Ishikawa (cell line): ENCODE measurements around the gene ENG.

Experiments
- FOXM1 ChIP-seq: IDR thresholded peaks from 2 replicates; pipeline ENCODE4 v1.6.1; 2012; ENCODE audit warnings: low read depth, borderline replicate concordance
- NFIC ChIP-seq: IDR thresholded peaks from 2 replicates; pipeline ENCODE4 v1.6.1; 2012
- RAD21 ChIP-seq: IDR thresholded peaks from 2 replicates; pipeline ENCODE4 v1.6.1; 2012; ENCODE audit warnings: low read depth
- TAF1 ChIP-seq: IDR thresholded peaks from 2 replicates; pipeline ENCODE4 v1.6.1; 2012; ENCODE audit warnings: low read depth, mild to moderate bottlenecking
- TCF12 ChIP-seq: IDR thresholded peaks from 2 replicates; pipeline ENCODE4 v1.6.1; 2012; ENCODE audit warnings: low read depth
- ZBTB7A ChIP-seq: IDR thresholded peaks from 2 replicates; pipeline ENCODE4 v1.6.1; 2012; ENCODE audit warnings: low read depth
- TF ChIP-seq, protein P1 (sequence below): IDR thresholded peaks from 2 replicates; pipeline ENCODE4 v1.6.1; 2012
- TF ChIP-seq, protein P2 (sequence below): IDR thresholded peaks from 2 replicates; pipeline ENCODE4 v1.6.1; 2012; ENCODE audit warnings: low read depth, mild to moderate bottlenecking
- TF ChIP-seq, protein P3 (sequence below): IDR thresholded peaks from 2 replicates; pipeline ENCODE4 v1.6.1; 2012

DNA sequence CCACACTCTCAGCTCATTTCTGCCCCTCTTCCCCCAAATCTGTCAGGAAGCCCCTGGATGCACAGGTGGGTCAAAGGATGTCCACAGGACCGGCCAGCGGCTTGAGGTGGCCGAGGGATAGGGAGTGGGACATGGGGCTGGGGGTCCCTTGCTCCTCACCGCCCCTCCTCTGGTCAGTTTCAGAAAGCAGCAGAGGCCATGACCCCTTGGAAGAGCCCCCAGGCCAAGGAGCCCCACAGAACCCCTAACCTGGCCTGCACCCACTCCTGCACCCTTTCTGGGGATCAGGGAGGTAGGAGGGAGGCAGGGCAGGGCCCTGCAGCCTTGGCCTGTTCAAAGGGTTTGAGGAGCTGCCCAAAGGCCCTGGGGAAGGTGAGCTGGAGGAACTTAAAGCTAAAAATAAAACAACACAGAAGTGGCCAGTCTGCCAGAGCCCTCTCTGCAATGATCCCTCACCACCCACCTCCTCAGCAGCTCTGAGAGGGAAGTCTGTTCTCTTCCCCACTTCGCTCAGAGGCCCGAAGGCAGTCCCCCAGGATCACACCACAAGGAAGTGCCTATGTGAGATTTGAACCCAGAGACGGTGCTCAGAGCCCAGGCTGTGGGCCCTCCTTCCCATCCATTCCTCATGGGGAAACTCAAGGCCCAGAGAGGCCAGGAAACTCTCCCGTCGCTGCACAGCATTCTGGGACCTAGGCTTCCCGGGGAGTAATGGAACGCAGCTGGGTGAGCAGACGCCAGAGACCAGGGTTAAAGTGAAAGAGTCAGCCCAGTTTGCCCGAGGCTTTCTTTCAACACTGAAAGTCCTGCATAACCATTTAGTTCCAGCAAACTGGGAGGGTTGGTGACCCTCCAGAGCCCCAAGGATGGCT lies 910 bp downstream of the ENG start:
- TF ChIP-seq NFIC: no peak
- TF ChIP-seq TCF12: no peak
- TF ChIP-seq, protein P1, sequence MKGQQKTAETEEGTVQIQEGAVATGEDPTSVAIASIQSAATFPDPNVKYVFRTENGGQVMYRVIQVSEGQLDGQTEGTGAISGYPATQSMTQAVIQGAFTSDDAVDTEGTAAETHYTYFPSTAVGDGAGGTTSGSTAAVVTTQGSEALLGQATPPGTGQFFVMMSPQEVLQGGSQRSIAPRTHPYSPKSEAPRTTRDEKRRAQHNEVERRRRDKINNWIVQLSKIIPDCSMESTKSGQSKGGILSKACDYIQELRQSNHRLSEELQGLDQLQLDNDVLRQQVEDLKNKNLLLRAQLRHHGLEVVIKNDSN: no peak
- no peak for TF ChIP-seq RAD21
- no peak for TF ChIP-seq ZBTB7A
- TF ChIP-seq, protein P2, sequence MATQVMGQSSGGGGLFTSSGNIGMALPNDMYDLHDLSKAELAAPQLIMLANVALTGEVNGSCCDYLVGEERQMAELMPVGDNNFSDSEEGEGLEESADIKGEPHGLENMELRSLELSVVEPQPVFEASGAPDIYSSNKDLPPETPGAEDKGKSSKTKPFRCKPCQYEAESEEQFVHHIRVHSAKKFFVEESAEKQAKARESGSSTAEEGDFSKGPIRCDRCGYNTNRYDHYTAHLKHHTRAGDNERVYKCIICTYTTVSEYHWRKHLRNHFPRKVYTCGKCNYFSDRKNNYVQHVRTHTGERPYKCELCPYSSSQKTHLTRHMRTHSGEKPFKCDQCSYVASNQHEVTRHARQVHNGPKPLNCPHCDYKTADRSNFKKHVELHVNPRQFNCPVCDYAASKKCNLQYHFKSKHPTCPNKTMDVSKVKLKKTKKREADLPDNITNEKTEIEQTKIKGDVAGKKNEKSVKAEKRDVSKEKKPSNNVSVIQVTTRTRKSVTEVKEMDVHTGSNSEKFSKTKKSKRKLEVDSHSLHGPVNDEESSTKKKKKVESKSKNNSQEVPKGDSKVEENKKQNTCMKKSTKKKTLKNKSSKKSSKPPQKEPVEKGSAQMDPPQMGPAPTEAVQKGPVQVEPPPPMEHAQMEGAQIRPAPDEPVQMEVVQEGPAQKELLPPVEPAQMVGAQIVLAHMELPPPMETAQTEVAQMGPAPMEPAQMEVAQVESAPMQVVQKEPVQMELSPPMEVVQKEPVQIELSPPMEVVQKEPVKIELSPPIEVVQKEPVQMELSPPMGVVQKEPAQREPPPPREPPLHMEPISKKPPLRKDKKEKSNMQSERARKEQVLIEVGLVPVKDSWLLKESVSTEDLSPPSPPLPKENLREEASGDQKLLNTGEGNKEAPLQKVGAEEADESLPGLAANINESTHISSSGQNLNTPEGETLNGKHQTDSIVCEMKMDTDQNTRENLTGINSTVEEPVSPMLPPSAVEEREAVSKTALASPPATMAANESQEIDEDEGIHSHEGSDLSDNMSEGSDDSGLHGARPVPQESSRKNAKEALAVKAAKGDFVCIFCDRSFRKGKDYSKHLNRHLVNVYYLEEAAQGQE: no peak
- TF ChIP-seq, protein P3, sequence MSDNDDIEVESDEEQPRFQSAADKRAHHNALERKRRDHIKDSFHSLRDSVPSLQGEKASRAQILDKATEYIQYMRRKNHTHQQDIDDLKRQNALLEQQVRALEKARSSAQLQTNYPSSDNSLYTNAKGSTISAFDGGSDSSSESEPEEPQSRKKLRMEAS: no peak
- no peak for TF ChIP-seq FOXM1
- no peak for TF ChIP-seq TAF1
